Mesothelial cell of epicardium (in vitro differentiated cells): ENCODE results near the gene LSM14A. TPM values are rescaled to one million over a fixed set of nuclear protein-coding genes. Genes with fewer than 3 reads are reported as not detected.

Experiments used
- DNase-seq, 2 experiments: peaks; one replicate each; pipeline ENCODE4 v3.0.0; 2021; ENCODE audit warnings: low spot score in 2 of 2; ENCODE audit not compliant: unreplicated experiment in 2 of 2
- H3K27ac Mint-ChIP-seq: 2 replicates; pipeline ENCODE4 v1.8.0; 2021; ENCODE audit warnings: mixed read lengths
- H3K27me3 Mint-ChIP-seq: 2 replicates; pipeline ENCODE4 v1.8.0; 2021; ENCODE audit warnings: low read depth, mixed read lengths
- H3K36me3 Mint-ChIP-seq: 2 replicates; pipeline ENCODE4 v1.8.0; 2021; ENCODE audit warnings: mixed read lengths
- H3K4me1 Mint-ChIP-seq: 2 replicates; pipeline ENCODE4 v1.8.0; 2021; ENCODE audit warnings: mixed read lengths
- H3K4me3 Mint-ChIP-seq: 2 replicates; pipeline ENCODE4 v1.8.0; 2021; ENCODE audit warnings: mild to moderate bottlenecking, moderate library complexity, mixed read lengths
- H3K9me3 Mint-ChIP-seq: 2 replicates; pipeline ENCODE4 v1.8.0; 2021; ENCODE audit warnings: mixed read lengths
- CTCF ChIP-seq: fragments of 200-600 bp; sonication (generic); IDR thresholded peaks from one replicate; pipeline ENCODE4 v1.5.0; 2021; ENCODE audit warnings: antibody characterized with exemption; ENCODE audit not compliant: unreplicated experiment
- total RNA-seq: library from RNA; stranded (reverse); gene quantifications from 3 replicates; pipeline ENCODE4 v1.2.1, GENCODE V29; 2021

Gene LSM14A
- total RNA-seq, 1 donor from 2014 or later: 153 TPM

GRCh38 chr19:34189199-34189916 lies 17.1 kb downstream of the LSM14A start:
- Mint-ChIP-seq H3K27ac (no peak overlapping the region), H3K9me3 (no peaks in the 10 kb centered on the region), H3K36me3 (peaks cover 2% of the 10 kb centered on the region), H3K4me3 (no peak overlapping the region), H3K27me3 (no peaks in the 10 kb centered on the region), H3K4me1 (peaks cover 48% of the 10 kb centered on the region)
- no peak for DNase-seq
- TF ChIP-seq CTCF: no peak

GRCh38 chr19:34189917-34190425 lies 17.7 kb downstream of the LSM14A start:
- TF ChIP-seq CTCF: no peak
- H3K36me3 Mint-ChIP-seq: peaks cover 5% of the 10 kb centered on the region
- peaks cover 42% of the 10 kb centered on the region for H3K4me1 Mint-ChIP-seq
- no peaks in the 10 kb centered on the region for H3K9me3 Mint-ChIP-seq
- H3K4me3 Mint-ChIP-seq: no peak overlapping the region
- H3K27ac Mint-ChIP-seq: peak overlapping the region; percentile 55
- no peaks in the 10 kb centered on the region for H3K27me3 Mint-ChIP-seq
- DNase-seq: no peak

GRCh38 chr19:34191355-34191962 lies 19.2 kb downstream of the LSM14A start:
- H3K4me1 Mint-ChIP-seq: peaks cover 28% of the 10 kb centered on the region
- no peak for TF ChIP-seq CTCF
- H3K4me3 Mint-ChIP-seq: no peak overlapping the region

GRCh38 chr19:34193439-34193838 lies 21.1 kb downstream of the LSM14A start:
- Mint-ChIP-seq H3K9me3 (no peaks in the 10 kb centered on the region), H3K4me3 (no peak overlapping the region), H3K27ac (no peak overlapping the region), H3K4me1 (peaks cover 23% of the 10 kb centered on the region), H3K27me3 (no peaks in the 10 kb centered on the region), H3K36me3 (peaks cover 15% of the 10 kb centered on the region)
- no peak for DNase-seq
- no peak for TF ChIP-seq CTCF

More at GRCh38 chr19:34191355-34191962, 19.2 kb downstream of the LSM14A start:
- H3K27ac Mint-ChIP-seq: peak overlapping the region; percentile 69
- H3K27me3 Mint-ChIP-seq: no peaks in the 10 kb centered on the region
- H3K9me3 Mint-ChIP-seq: no peaks in the 10 kb centered on the region
- peaks cover 10% of the 10 kb centered on the region for H3K36me3 Mint-ChIP-seq
- DNase-seq: no peak

GRCh38 chr19:34193876-34194275 lies 21.6 kb downstream of the LSM14A start:
- H3K4me3 Mint-ChIP-seq: no peak overlapping the region
- H3K27ac Mint-ChIP-seq: no peak overlapping the region
- no peaks in the 10 kb centered on the region for H3K9me3 Mint-ChIP-seq
- no peaks in the 10 kb centered on the region for H3K27me3 Mint-ChIP-seq
- H3K36me3 Mint-ChIP-seq: peaks cover 15% of the 10 kb centered on the region
- no peak for DNase-seq
- peaks cover 20% of the 10 kb centered on the region for H3K4me1 Mint-ChIP-seq
- TF ChIP-seq CTCF: no peak
